Activated CD4-positive, alpha-beta T cell treated with anti-CD3 and anti-CD28 coated beads for 36 hours (primary cell): ENCODE results near the gene SIDT2. TPM values are rescaled to one million over a fixed set of nuclear protein-coding genes. Genes with fewer than 3 reads are reported as not detected.

Experiments
- ATAC-seq: fragments of 200-7000 bp; cut with Tn5 transposase; one replicate; pipeline ENCODE4 v1.10.0; 2021; ENCODE audit warnings: mild to moderate bottlenecking, moderate library complexity
- CTCF ChIA-PET: fragments of 350-600 bp; sonication (Branson Sonifier 250); formaldehyde crosslinking; loops from one replicate; lab custom pipeline; 2021; ENCODE audit warnings: antibody characterized with exemption; lab: Charles Lee
- POLR2A ChIA-PET: fragments of 350-600 bp; sonication (Branson Sonifier 250); formaldehyde crosslinking; loops from one replicate; lab custom pipeline; 2021; ENCODE audit warnings: antibody characterized with exemption, inconsistent platforms; lab: Charles Lee
- DNase-seq: peaks from one replicate; pipeline ENCODE4 v3.0.0-alpha.2; 2020
- H3K27ac Mint-ChIP-seq: one replicate; pipeline ENCODE4 v1.8.0; 2021; ENCODE audit warnings: mixed read lengths
- H3K27me3 Mint-ChIP-seq: one replicate; pipeline ENCODE4 v1.8.0; 2021; ENCODE audit warnings: mixed read lengths
- H3K36me3 Mint-ChIP-seq: one replicate; pipeline ENCODE4 v1.8.0; 2021; ENCODE audit warnings: low read depth, mixed read lengths
- H3K4me1 Mint-ChIP-seq: one replicate; pipeline ENCODE4 v1.8.0; 2021; ENCODE audit warnings: mixed read lengths
- H3K4me3 Mint-ChIP-seq: one replicate; pipeline ENCODE4 v1.8.0; 2021; ENCODE audit warnings: mild to moderate bottlenecking, moderate library complexity, mixed read lengths
- H3K9me3 Mint-ChIP-seq: one replicate; pipeline ENCODE4 v1.8.0; 2021; ENCODE audit warnings: low read depth, mixed read lengths
- intact Hi-C, 2 experiments: fragments of 100-400 bp; cut with DNase I in 1 of 2; cut with micrococcal nuclease in 1 of 2; formaldehyde crosslinking; loops; one replicate each; pipeline versions ENCODE4 v1.14.2 to v1.15.1; 2022 to 2024; cut with DNase I, micrococcal nuclease
- total RNA-seq, 2 experiments: library from RNA; stranded (reverse); gene quantifications; one replicate each; pipeline ENCODE4 v1.2.3, GENCODE V29; 2021

The SIDT2 gene
- total RNA-seq, 2 experiments from 2014 or later: 21.5 to 23.7 TPM

- peaks cover 2% of the 10 kb centered on the region for H3K36me3 Mint-ChIP-seq
- no peaks in the 10 kb centered on the region for H3K27me3 Mint-ChIP-seq
- POLR2A ChIA-PET: interaction anchor here (1.0 kb wide), 1 partner anchor 10 kb away, joined by 3 read pairs; the partner anchor contains the start of gene SIDT2
- ATAC-seq (no peak), DNase-seq (no peak)
- no peaks in the 10 kb centered on the region for H3K4me1 Mint-ChIP-seq
- CTCF ChIA-PET: no interaction called here
- H3K9me3 Mint-ChIP-seq: no peaks in the 10 kb centered on the region
- intact Hi-C loops: no loop called here
- H3K27ac Mint-ChIP-seq: no peak overlapping the region
- H3K4me3 Mint-ChIP-seq: no peak overlapping the region
Observed at GRCh38 chr11:117187799-117188481, 9.4 kb downstream of the SIDT2 start.

- H3K36me3 Mint-ChIP-seq: peaks cover 2% of the 10 kb centered on the region
- H3K27me3 Mint-ChIP-seq: no peaks in the 10 kb centered on the region
- no peak overlapping the region for H3K27ac Mint-ChIP-seq
- ATAC-seq: no peak
- no peak overlapping the region for H3K4me3 Mint-ChIP-seq
- no peaks in the 10 kb centered on the region for H3K4me1 Mint-ChIP-seq
- ChIA-PET POLR2A (interaction anchor here (1.0 kb wide), 1 partner anchor 10 kb away, joined by 3 read pairs; the partner anchor contains the start of gene SIDT2), CTCF (interaction anchor here (0.6 kb wide), 1 partner anchor 9 kb away, joined by 6 read pairs; no protein-coding TSS in a partner anchor)
- intact Hi-C loops: no loop called here
- DNase-seq: no peak
- no peaks in the 10 kb centered on the region for H3K9me3 Mint-ChIP-seq
Observed at GRCh38 chr11:117188620-117189081, 10.1 kb downstream of the SIDT2 start.

- Mint-ChIP-seq H3K36me3 (peaks cover 2% of the 10 kb centered on the region), H3K27me3 (no peaks in the 10 kb centered on the region), H3K27ac (no peak overlapping the region), H3K9me3 (no peaks in the 10 kb centered on the region), H3K4me3 (no peak overlapping the region), H3K4me1 (no peaks in the 10 kb centered on the region)
- ATAC-seq (no peak), DNase-seq (no peak)
- intact Hi-C loops: no loop called here
- ChIA-PET POLR2A (interaction anchor here (1.0 kb wide), 1 partner anchor 11 kb away, joined by 3 read pairs; the partner anchor contains the start of gene SIDT2), CTCF (interaction anchor here (0.6 kb wide), 1 partner anchor 9 kb away, joined by 6 read pairs; no protein-coding TSS in a partner anchor)
Observed at GRCh38 chr11:117189191-117189940, 10.8 kb downstream of the SIDT2 start.

- no peaks in the 10 kb centered on the region for H3K27me3 Mint-ChIP-seq
- DNase-seq (no peak), ATAC-seq (no peak)
- intact Hi-C loops: no loop called here
- peaks cover 2% of the 10 kb centered on the region for H3K36me3 Mint-ChIP-seq
- H3K27ac Mint-ChIP-seq: no peak overlapping the region
- ChIA-PET POLR2A (no interaction called here), CTCF (no interaction called here)
- H3K4me1 Mint-ChIP-seq: no peaks in the 10 kb centered on the region
- H3K4me3 Mint-ChIP-seq: no peak overlapping the region
- H3K9me3 Mint-ChIP-seq: no peaks in the 10 kb centered on the region
Observed at GRCh38 chr11:117189941-117190544, 11.5 kb downstream of the SIDT2 start.

- CTCF ChIA-PET: interaction anchor here (1.0 kb wide), 1 partner anchor 10 kb away, joined by 3 read pairs; no protein-coding TSS in a partner anchor
- H3K9me3 Mint-ChIP-seq: no peaks in the 10 kb centered on the region
- intact Hi-C loops: no loop called here
- no peaks in the 10 kb centered on the region for H3K4me1 Mint-ChIP-seq
- DNase-seq (no peak), ATAC-seq (no peak)
- POLR2A ChIA-PET: no interaction called here
- no peak overlapping the region for H3K4me3 Mint-ChIP-seq
- H3K27ac Mint-ChIP-seq: no peak overlapping the region
- peaks cover 5% of the 10 kb centered on the region for H3K36me3 Mint-ChIP-seq
- H3K27me3 Mint-ChIP-seq: no peaks in the 10 kb centered on the region
Observed at GRCh38 chr11:117191680-117192400, 13.3 kb downstream of the SIDT2 start.

- no peaks in the 10 kb centered on the region for H3K27me3 Mint-ChIP-seq
- no peak overlapping the region for H3K27ac Mint-ChIP-seq
- no peak overlapping the region for H3K4me3 Mint-ChIP-seq
- intact Hi-C loops: no loop called here
- CTCF ChIA-PET: interaction anchor here (1.0 kb wide), 1 partner anchor 10 kb away, joined by 3 read pairs; no protein-coding TSS in a partner anchor
- DNase-seq (no peak), ATAC-seq (no peak)
- no peaks in the 10 kb centered on the region for H3K4me1 Mint-ChIP-seq
- H3K9me3 Mint-ChIP-seq: no peaks in the 10 kb centered on the region
- peaks cover 5% of the 10 kb centered on the region for H3K36me3 Mint-ChIP-seq
- POLR2A ChIA-PET: no interaction called here
Observed at GRCh38 chr11:117192401-117192875, 13.9 kb downstream of the SIDT2 start.

GRCh38 chr11:117193130-117194020 is 14.8 kb downstream of the SIDT2 start:
- DNase-seq (no peak), ATAC-seq (no peak)
- H3K36me3 Mint-ChIP-seq: peaks cover 5% of the 10 kb centered on the region
- ChIA-PET CTCF (interaction anchor here (0.8 to 1.2 kb wide), 3 partner anchors 9 to 13 kb away, joined by 3 to 4 read pairs (median 3); no protein-coding TSS in a partner anchor), POLR2A (no interaction called here)
- H3K27me3 Mint-ChIP-seq: no peaks in the 10 kb centered on the region
- H3K4me1 Mint-ChIP-seq: no peaks in the 10 kb centered on the region
- H3K9me3 Mint-ChIP-seq: no peaks in the 10 kb centered on the region
- intact Hi-C loops: no loop called here
- no peak overlapping the region for H3K27ac Mint-ChIP-seq
- no peak overlapping the region for H3K4me3 Mint-ChIP-seq

- no peaks in the 10 kb centered on the region for H3K4me1 Mint-ChIP-seq
- no peak for ATAC-seq
- no peak overlapping the region for H3K27ac Mint-ChIP-seq
- ChIA-PET POLR2A (no interaction called here), CTCF (interaction anchor here (0.8 to 1.2 kb wide), 2 partner anchors 11 to 13 kb away, joined by 3 to 4 read pairs; no protein-coding TSS in a partner anchor)
- intact Hi-C loops: no loop called here
- H3K9me3 Mint-ChIP-seq: no peaks in the 10 kb centered on the region
- DNase-seq: no peak
- H3K4me3 Mint-ChIP-seq: no peak overlapping the region
- no peaks in the 10 kb centered on the region for H3K27me3 Mint-ChIP-seq
- H3K36me3 Mint-ChIP-seq: peaks cover 5% of the 10 kb centered on the region
Observed at GRCh38 chr11:117194267-117194666, 15.7 kb downstream of the SIDT2 start.

GRCh38 chr11:117195258-117195657 is 16.7 kb downstream of the SIDT2 start:
- intact Hi-C loops: no loop called here
- no peaks in the 10 kb centered on the region for H3K4me1 Mint-ChIP-seq
- H3K4me3 Mint-ChIP-seq: no peak overlapping the region
- POLR2A ChIA-PET: interaction anchor here (1.0 kb wide), 1 partner anchor 31 kb away, joined by 3 read pairs; no protein-coding TSS in a partner anchor
- CTCF ChIA-PET: interaction anchor here (0.6 kb wide), 1 partner anchor 70 kb away, joined by 3 read pairs; no protein-coding TSS in a partner anchor
- ATAC-seq (no peak), DNase-seq (no peak)
- peak overlapping the region; percentile 1 for H3K27ac Mint-ChIP-seq
- peaks cover 5% of the 10 kb centered on the region for H3K36me3 Mint-ChIP-seq
- H3K27me3 Mint-ChIP-seq: no peaks in the 10 kb centered on the region
- no peaks in the 10 kb centered on the region for H3K9me3 Mint-ChIP-seq

- H3K27ac Mint-ChIP-seq: no peak overlapping the region
- ATAC-seq (no peak), DNase-seq (no peak)
- no peak overlapping the region for H3K4me3 Mint-ChIP-seq
- H3K9me3 Mint-ChIP-seq: no peaks in the 10 kb centered on the region
- ChIA-PET CTCF (interaction anchor here (0.6 kb wide), 1 partner anchor 71 kb away, joined by 3 read pairs; no protein-coding TSS in a partner anchor), POLR2A (interaction anchor here (1.0 kb wide), 1 partner anchor 31 kb away, joined by 3 read pairs; no protein-coding TSS in a partner anchor)
- no peaks in the 10 kb centered on the region for H3K27me3 Mint-ChIP-seq
- H3K36me3 Mint-ChIP-seq: peaks cover 3% of the 10 kb centered on the region
- H3K4me1 Mint-ChIP-seq: no peaks in the 10 kb centered on the region
- intact Hi-C loops: no loop called here
Observed at GRCh38 chr11:117195761-117196160, 17.2 kb downstream of the SIDT2 start.
